ENCODE data around the gene RGPD3.
"Not testable (repeated sequence)": the region's sequence is repeated elsewhere in the genome, so short reads cannot be mapped to it uniquely, and the experiment has no call there.

Gene RGPD3

DNA sequence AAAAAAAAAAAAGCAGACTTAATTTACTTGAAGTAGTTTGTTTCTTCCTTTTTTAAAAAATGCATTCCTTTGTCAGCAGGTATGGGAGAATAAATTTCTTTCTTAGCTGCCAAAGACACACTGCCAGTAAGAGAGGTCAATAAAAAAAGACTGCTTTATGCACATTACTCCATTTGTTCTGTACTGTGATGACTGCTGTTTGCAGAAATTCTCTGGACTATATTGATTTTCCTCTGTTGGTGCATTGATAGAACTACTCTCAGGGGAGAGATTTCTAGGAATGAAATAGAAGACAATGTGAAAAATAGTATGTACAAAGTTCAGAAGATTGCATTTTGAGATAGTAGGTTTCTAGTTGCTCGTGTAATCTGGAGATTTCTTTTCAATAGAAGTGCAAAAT, 11.3 kb upstream of the RGPD3 start:
- not testable (repeated sequence) for DNase-seq (ENCODE audit: low read depth)

DNA sequence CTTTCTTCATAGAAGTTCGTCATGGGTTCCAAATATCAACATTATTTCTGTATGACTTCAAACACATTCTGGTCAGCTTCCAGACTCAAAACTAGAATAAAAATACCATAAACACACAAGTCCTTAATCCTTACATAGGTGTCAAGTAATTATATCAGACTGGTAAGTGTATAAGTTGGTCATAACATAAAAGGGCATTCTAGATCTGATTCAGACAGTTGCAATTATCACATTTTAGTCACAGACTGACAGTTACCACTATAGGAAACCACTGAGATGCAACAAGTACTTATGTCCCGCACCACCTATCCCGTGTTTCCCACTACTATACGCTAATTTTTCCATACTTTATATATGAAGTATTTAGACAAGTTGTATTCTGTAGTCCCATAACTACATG, 9.4 kb upstream of the RGPD3 start:
- not testable (repeated sequence) for DNase-seq (ENCODE audit: low read depth)

- DNase-seq (ENCODE audit: low read depth) = not testable (repeated sequence)
Measured at GRCh38 chr2:106470658-106471057, 2.4 kb upstream of the RGPD3 start.

DNA sequence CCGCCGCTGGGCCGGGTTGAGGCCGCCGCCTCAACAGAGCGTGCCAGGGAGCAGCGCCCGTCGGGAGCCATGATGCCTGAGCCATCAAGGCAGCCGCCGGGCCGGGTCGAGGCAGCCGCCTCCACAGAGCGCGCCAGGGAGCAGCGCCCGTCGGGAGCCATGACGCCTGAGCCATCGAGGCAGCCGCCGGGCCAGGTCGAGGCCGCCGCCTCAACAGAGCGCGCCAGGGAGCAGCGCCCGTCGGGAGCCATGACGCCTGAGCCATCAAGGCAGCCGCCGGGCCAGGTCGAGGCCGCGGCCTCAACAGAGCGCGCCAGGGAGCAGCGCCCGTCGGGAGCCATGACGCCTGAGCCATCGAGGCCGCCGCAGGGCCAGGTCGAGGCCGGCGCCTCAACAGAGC, 697 bp downstream of the RGPD3 start:
- not testable (repeated sequence) for DNase-seq (ENCODE audit: low read depth)

- DNase-seq (ENCODE audit: low read depth) = not testable (repeated sequence)
Measured at GRCh38 chr2:106461882-106462281, 6.3 kb downstream of the RGPD3 start.

GRCh38 chr2:106390680-106391079, 77.5 kb downstream of the RGPD3 start:
- not testable (repeated sequence) for DNase-seq (ENCODE audit: low read depth)

DNA sequence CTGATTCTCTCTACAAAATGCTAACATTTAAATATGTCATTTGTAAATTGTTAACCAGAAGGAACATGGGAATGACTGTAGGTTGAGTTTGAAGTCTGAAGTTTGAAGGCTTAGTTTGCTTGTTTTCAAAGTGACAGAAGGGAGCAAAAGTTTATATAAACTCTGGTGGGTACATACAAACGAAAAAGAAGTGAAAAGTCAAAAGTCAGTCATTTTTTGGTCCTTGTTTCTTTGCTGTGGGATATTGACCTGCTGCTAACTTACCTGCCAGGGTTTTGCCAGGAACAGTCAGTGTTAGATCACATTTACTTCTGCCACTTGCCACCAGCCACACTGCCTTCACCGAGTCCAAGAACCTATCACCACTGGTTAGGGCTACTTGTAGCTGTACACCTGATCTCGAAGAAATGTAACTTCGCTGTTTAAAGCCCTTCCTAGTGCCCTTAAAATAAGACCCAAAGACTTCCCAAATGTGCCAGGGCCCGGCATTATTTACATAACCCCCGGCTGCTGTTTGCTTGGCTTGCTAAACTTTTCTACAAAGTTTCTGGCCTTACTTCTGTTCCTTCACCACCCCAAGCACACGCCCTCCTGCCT, 79.3 kb downstream of the RGPD3 start:
- not testable (repeated sequence) for DNase-seq (ENCODE audit: low read depth)

- DNase-seq (ENCODE audit: low read depth) = not testable (repeated sequence)
Measured at GRCh38 chr2:106384548-106384947, 83.7 kb downstream of the RGPD3 start.

DNA sequence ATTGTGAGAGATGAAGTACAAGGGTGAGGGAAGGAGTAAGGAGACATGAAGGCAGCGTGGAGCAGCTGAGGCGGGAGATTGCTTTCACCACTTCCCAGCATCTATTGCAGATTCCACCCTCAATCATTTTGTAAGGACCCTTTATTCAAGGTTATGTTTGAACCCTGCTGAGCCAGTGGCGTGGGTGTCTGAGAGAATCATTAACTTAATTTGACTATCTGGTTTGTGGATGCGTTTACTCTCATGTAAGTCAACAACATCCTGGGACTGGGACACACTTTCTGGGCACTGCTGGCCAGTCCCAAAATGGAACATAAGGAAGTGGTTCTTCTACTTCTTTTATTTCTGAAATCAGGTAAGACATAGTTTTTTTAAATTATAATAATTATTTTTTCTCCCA, 86.3 kb downstream of the RGPD3 start:
- DNase-seq (ENCODE audit: low read depth) = not testable (repeated sequence)

DNA sequence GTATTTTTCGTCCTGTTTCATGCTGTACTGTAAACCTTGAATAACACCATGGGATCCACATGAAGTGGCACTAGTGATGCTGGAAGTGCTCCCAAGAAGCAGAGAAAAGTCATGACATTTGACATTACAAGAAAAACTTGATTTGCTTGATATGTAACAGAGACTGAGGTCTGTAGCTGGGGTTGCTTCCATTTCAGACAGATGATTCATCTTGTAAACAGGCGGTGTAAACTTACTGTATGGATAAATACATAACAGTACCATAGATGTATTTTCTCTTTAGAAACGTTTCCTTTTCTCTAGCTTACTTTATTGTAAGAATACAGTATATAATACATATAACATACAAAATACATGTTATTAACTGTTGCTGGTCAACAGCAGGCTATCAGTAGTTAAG, 88.6 kb downstream of the RGPD3 start:
- DNase-seq (ENCODE audit: low read depth) = not testable (repeated sequence)

DNA sequence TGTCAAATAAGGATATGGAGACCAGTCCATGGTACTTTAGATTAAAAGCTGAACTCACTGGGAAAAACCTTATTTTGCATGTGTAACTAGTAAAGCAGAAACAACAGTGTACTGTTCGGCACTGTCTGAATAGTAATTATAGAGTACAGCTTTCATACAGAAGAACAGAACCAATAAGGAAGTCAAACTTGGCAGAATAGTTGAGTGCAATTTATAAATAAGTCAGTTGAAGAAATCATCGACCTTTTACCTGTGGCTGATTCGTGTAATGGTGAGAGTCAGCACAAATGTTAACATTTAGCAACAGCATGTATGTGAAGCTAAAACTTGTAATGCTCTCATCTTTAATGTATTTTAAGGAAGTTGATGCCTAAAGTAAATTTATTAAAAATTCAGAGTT, 99.0 kb downstream of the RGPD3 start:
- not testable (repeated sequence) for DNase-seq (ENCODE audit: low read depth)

DNA sequence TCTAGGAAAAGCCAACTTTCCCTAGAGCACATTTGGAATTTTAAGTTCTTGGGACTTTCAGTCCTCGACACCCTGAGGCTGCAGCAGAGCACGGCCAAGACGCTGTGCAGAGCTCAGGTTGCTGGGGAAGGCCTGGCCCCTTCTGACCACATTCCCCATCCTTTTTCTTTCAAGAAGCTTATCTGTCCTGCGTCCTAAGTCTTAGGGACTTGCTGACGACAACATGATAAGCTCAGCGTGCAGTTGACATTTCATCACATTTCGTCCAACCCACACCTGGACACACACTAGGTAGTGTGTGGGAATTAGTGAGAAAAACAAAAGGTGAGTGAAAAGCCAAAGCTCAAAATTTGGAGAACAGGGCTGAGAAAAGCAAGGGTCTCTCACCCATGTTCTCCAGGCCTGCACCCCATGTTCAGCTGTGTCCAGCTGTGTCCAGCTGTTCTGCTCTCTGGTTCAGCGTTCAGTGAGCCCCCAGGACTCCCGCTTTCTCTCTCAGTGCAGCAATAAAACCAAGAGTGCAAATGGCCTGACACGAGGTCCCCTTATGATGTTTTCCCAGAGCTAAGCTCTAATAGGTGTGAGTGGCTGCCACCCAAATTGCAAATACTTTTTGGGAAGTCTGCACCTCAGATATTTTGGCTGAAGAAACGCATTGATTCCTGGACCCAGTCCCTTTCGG, 101.9 kb downstream of the RGPD3 start:
- no peak for DNase-seq (ENCODE audit: low read depth)

DNA sequence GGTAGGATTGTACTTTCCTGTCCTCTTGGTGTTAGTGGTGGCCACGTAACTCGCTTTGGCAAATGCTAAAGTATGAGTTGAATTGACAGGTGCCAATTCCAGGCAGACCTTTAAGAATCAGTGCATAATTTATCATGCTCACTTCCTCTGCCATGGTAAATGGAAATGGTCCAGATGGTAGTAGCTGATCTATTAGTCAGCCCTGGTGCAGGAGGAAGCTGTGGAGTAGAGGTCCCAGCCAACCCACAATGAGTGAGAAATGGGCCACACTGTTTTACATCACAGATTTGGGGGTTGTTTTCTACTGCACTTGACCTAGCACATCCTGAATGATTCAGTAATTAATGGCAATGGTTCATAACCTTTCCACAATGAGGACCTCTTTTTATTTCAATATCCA, 104.4 kb downstream of the RGPD3 start:
- DNase-seq (ENCODE audit: low read depth) = no peak

- no peak for DNase-seq (ENCODE audit: low read depth)
Measured at GRCh38 chr2:106362789-106363188, 105.4 kb downstream of the RGPD3 start.

DNA sequence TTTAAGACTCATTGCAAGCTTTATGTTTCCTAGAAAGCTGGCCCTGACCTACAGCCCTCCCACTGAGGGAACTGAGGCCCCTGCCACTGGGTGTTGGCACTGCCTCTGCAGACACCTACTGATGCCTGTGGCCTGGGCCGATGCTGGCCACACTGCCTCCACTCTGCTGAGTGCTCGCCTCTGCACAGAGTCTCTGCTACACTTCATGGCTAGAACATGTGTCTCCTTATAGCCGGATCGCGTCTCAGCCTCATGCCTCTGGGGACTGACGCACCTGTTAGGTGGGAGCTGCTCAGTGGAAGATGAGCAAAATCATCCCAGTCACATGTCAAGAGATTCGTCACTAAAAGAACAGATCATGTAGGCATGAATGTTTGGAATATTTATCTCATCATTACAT, 108.7 kb downstream of the RGPD3 start:
- DNase-seq (ENCODE audit: low read depth) = no peak

GRCh38 chr2:106358521-106358920, 109.7 kb downstream of the RGPD3 start:
- DNase-seq (ENCODE audit: low read depth) = no peak

DNA sequence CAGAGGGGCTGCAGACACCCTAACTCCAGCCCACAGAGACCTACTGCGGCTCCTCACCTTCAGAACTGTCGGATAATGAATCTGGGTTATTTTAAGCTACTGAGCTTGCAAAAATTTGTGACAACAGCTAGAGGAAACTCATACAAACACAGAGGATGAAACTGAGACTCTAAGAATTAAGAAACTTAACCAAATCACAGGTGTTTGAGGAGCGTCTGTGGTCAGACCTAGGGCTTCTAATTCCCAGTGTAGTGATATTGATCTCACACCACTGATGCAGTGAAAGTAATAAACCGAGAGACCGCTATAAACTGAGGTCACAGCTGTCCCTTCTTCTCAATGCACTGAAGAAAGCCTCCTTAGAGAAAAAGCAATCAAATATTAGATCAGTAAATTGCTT, 110.1 kb downstream of the RGPD3 start:
- no peak for DNase-seq (ENCODE audit: low read depth)

- DNase-seq (ENCODE audit: low read depth) = no peak
Measured at GRCh38 chr2:106356291-106356690, 111.9 kb downstream of the RGPD3 start.

DNA sequence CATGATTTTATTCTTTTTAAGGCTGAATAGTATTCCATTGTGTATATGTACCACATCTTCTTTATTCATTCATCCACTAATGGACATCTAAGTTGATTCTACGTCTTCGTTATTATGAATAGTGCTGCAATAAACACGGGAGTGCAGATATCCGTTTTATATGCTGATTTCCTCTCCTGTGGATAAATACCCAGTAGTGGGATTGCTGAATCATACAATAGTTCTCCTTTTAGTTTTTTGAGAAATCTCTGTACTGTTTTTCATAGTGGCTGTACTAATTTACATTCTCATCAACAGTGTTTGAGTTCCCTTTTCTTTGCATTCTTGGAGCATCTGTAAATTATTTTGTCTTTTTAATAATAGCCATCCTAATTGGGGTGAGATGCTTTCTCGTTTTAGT, 114.5 kb downstream of the RGPD3 start:
- DNase-seq (ENCODE audit: low read depth) = no peak

DNA sequence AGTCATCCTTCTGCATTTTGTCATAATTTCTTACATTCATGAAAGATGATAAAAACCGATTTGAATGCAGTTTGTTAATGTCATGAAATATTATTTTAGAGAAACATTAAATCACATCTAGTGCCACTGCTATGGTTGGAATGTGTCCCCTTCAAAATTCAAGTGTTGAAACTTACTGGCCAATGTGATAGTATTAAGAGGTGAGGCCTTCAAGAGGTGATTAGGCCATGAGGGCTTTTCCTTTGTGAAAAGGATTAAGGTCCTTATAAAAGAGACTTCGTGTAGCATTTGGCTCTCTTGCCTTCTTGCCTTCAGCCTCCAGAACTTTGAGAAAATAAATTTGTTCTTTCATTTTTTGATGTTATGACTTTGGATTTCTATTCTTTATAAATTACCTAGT, 117.2 kb downstream of the RGPD3 start:
- no peak for DNase-seq (ENCODE audit: low read depth)

- DNase-seq (ENCODE audit: low read depth) = no peak
Measured at GRCh38 chr2:106344302-106344701, 123.9 kb downstream of the RGPD3 start.

GRCh38 chr2:106343274-106343673, 124.9 kb downstream of the RGPD3 start:
- DNase-seq (ENCODE audit: low read depth) = no peak

DNA sequence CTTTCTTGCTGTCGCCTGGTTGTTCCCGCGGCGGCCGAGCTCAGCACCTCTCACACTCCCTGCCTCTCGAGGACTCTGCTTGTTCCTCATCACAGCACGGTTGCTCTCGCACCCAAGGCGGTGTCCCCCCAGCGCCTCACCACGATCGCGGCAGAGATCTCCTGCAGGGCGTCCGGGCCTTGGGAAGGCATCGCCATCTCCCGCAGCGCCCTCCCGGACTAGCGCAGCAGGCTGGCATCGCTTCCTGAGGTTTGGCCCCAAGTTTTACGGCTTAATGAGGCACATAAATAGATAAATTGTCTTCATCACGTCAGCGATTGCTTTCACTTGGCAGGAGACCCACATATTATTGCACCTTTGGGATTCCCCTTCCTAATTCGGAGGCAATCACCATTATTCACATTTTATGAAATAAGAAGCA, 125.4 kb downstream of the RGPD3 start:
- no peak for DNase-seq (ENCODE audit: low read depth)

- DNase-seq (ENCODE audit: low read depth) = no peak
Measured at GRCh38 chr2:106341666-106342065, 126.5 kb downstream of the RGPD3 start.
